A673 (cell line): Measurements from ENCODE around the gene SERTAD1. TPM values are rescaled to one million over a fixed set of nuclear protein-coding genes. Genes with fewer than 3 reads are reported as not detected.
A peak's percentile ranks its signal among the peaks of the same experiment; 100 is the strongest.
"Not testable (repeated sequence)": the region's sequence is repeated elsewhere in the genome, so short reads cannot be mapped to it uniquely, and the experiment has no call there.

Experiments used
- BruUV-seq: library from RNA; stranded (reverse); fragments of 400-500 nt; replicated peaks from 2 replicates; lab custom pipeline; 2021; lab: Mats Ljungman, UMichigan
- CTCF ChIA-PET: fragments of 300-600 bp; sonication (Branson Sonifier 250); formaldehyde crosslinking; loops from one replicate; lab custom pipeline; 2022; ENCODE audit warnings: antibody characterized with exemption; lab: Charles Lee
- POLR2A ChIA-PET: fragments of 300-600 bp; sonication (Branson Sonifier 250); formaldehyde crosslinking; loops from one replicate; lab custom pipeline; 2022; ENCODE audit warnings: antibody characterized with exemption; ENCODE audit not compliant: low non-redundant PET; lab: Charles Lee
- DNase-seq: peaks from one replicate; pipeline ENCODE4 v3.0.0-alpha.2; 2015; ENCODE audit warnings: low spot score
- H3K27ac ChIP-seq: fragments of 200-600 bp; sonication (generic); 2 replicates; pipeline ENCODE4 v1.5.1; 2016; ENCODE audit warnings: mixed run types, low read depth, mild to moderate bottlenecking, mixed read lengths, antibody characterized with exemption, low read length; ENCODE audit not compliant: poor library complexity, severe bottlenecking
- H3K27me3 ChIP-seq: fragments of 200-600 bp; sonication (generic); replicated peaks from 2 replicates; pipeline ENCODE4 v1.6.1; 2017; ENCODE audit warnings: mixed run types, low read depth, mild to moderate bottlenecking, mixed read lengths, antibody characterized with exemption, low read length; ENCODE audit not compliant: insufficient read depth, poor library complexity
- H3K36me3 ChIP-seq: fragments of 200-600 bp; sonication (generic); 2 replicates; pipeline ENCODE4 v1.6.1; 2016; ENCODE audit warnings: mixed run types, mild to moderate bottlenecking, mixed read lengths, antibody characterized with exemption, low read length; ENCODE audit not compliant: insufficient read depth, poor library complexity, severe bottlenecking
- H3K4me1 ChIP-seq: fragments of 200-600 bp; sonication (generic); 2 replicates; pipeline ENCODE4 v1.6.1; 2017; ENCODE audit warnings: mixed run types, mild to moderate bottlenecking, mixed read lengths, antibody characterized with exemption, low read length; ENCODE audit not compliant: insufficient read depth, poor library complexity, severe bottlenecking
- H3K4me3 ChIP-seq: fragments of 200-600 bp; sonication (generic); 2 replicates; pipeline ENCODE4 v1.5.1; 2016; ENCODE audit warnings: low read depth, mixed run types, mild to moderate bottlenecking, mixed read lengths, low read length; ENCODE audit not compliant: poor library complexity, severe bottlenecking
- H3K9me3 ChIP-seq: fragments of 200-600 bp; sonication (generic); 2 replicates; pipeline ENCODE4 v1.6.1; 2016; ENCODE audit warnings: mixed run types, low read depth, mild to moderate bottlenecking, mixed read lengths, antibody characterized with exemption, low read length; ENCODE audit not compliant: poor library complexity, severe bottlenecking
- EZH2 ChIP-seq: fragments of 200-600 bp; sonication (generic); IDR thresholded peaks from 2 replicates; pipeline ENCODE4 v1.6.1; 2017; ENCODE audit warnings: borderline replicate concordance, low read depth, mild to moderate bottlenecking, mixed read lengths, antibody characterized with exemption, low read length; ENCODE audit not compliant: poor library complexity, severe bottlenecking
- intact Hi-C: fragments of 100-400 bp; cut with micrococcal nuclease; formaldehyde crosslinking; loops from one replicate; pipeline ENCODE4 v1.10.0; 2022; ENCODE audit not compliant: unreplicated experiment
- total RNA-seq: library from RNA; stranded (reverse); gene quantifications from 2 replicates; pipeline ENCODE4 v1.2.3, GENCODE V29; 2021
- TF ChIP-seq, protein P1 (sequence below): fragments of 300-800, 200-600 bp; sonication (generic); conservative IDR thresholded peaks from 2 replicates; pipeline ENCODE4 v1.5.1; 2017; ENCODE audit warnings: low read depth, mild to moderate bottlenecking, antibody characterized with exemption, low read length, moderate library complexity, mixed read lengths

The SERTAD1 gene
- total RNA-seq, 1 experiment from 2014 or later: 16.5 TPM

DNA sequence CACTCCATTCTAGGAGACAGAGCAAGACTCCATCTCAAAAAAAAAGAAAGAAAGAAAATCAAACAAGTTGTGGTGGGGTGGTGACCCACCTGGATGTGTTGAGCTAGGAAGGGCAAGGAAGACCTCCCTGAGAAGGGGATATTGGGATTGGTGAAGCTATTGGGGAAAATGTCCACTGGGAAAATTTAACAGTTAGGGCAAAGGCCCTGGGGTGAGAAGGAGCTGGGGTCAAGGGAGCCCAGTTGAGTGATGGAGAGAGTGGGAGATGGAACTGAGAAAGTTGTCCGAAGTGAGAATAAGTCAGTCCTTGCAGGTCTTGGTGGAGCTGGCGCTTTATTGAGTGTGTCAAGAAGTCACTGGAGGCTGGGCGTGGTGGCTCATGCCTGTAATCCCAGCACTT lies 12.5 kb upstream of the SERTAD1 start:
- H3K27ac ChIP-seq: no peak overlapping the region
- no peaks in the 10 kb centered on the region for H3K27me3 ChIP-seq
- no peak overlapping the region for H3K4me3 ChIP-seq
- no peaks in the 10 kb centered on the region for H3K9me3 ChIP-seq
- H3K4me1 ChIP-seq: peaks cover 15% of the 10 kb centered on the region
- no peak for TF ChIP-seq EZH2
- TF ChIP-seq, protein P1, sequence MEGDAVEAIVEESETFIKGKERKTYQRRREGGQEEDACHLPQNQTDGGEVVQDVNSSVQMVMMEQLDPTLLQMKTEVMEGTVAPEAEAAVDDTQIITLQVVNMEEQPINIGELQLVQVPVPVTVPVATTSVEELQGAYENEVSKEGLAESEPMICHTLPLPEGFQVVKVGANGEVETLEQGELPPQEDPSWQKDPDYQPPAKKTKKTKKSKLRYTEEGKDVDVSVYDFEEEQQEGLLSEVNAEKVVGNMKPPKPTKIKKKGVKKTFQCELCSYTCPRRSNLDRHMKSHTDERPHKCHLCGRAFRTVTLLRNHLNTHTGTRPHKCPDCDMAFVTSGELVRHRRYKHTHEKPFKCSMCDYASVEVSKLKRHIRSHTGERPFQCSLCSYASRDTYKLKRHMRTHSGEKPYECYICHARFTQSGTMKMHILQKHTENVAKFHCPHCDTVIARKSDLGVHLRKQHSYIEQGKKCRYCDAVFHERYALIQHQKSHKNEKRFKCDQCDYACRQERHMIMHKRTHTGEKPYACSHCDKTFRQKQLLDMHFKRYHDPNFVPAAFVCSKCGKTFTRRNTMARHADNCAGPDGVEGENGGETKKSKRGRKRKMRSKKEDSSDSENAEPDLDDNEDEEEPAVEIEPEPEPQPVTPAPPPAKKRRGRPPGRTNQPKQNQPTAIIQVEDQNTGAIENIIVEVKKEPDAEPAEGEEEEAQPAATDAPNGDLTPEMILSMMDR: no peak
- DNase-seq: no peak
- intact Hi-C loops: no loop called here
- peaks cover 26% of the 10 kb centered on the region for H3K36me3 ChIP-seq
- POLR2A ChIA-PET: no interaction called here
- no TSS peak for BruUV-seq
- CTCF ChIA-PET: no interaction called here

DNA sequence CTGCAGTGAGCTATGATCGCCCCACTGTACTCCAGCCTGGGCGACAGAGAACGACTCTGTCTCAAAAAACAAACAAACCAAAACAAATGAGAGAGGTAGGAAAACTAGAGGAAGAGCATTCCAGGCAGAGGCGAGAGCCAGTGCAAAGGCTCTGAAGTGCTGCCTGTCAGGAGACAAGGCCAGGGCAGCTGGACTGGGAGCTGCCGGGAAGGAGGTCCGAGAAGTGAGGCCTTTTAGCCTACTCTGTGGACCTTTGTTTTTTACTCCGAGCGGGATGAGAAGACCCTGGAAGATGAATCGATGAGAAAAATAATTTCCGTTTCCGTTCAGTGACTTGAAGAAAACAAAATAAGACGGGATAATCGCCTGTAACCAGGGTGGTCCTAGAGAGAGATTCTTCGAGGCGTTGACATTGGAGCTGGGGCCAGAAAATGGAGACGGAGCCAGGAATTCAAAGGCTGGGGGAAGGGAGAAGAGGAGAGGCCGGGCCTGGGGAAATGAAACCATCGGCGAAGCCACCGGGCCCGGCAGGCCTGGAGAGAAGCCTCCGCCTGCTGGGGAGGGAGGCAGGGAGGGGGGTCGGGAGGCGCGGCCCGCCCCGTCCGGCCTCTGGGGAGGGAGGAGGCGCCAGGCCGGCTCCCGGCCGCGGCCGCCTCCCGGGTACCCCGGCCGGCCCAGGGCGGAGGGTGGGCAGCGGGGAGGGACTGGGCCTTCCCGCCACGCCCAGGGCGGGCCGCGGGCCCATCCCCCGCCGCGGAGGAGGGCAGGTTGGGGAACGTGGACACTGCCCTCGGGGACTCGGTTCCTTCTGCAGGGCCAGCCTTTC lies 7.8 kb upstream of the SERTAD1 start:
- CTCF ChIA-PET: interaction anchor here (0.6 kb wide), 1 partner anchor 30 kb away, joined by 4 read pairs; no protein-coding TSS in a partner anchor
- TSS peak; percentile 98 for BruUV-seq
- DNase-seq: peak; percentile 87
- Histone ChIP-seq H3K9me3 (no peaks in the 10 kb centered on the region), H3K27me3 (no peaks in the 10 kb centered on the region), H3K27ac (peak overlapping the region; percentile 87), H3K36me3 (no peaks in the 10 kb centered on the region), H3K4me3 (peak overlapping the region; percentile 40), H3K4me1 (peaks cover 11% of the 10 kb centered on the region)
- TF ChIP-seq, protein P1: no peak
- TF ChIP-seq EZH2: no peak
- POLR2A ChIA-PET: no interaction called here
- intact Hi-C loops: no loop called here

DNA sequence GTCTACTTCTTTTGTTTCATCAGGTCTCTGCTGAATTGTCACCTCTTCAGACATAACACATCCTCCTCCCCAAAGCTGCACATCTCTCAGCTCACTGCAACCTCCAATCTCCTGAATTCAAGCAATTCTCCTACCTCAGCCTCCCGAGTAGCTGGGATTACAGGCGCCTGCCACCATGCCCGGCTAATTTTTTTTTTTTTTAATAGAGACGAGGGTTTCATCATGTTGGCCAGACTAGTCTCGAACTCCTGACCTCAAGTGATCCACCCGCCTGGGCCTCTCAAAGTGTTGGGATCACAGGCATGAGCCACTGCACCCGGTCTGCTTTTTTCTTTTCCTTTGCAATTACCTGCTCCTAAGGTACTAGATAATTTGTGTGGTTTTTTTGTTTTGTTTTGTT lies 7.0 kb upstream of the SERTAD1 start:
- intact Hi-C loops, BruUV-seq, DNase-seq, H3K9me3 ChIP-seq, H3K36me3 ChIP-seq, H3K27me3 ChIP-seq: not testable (repeated sequence)
- peaks cover 11% of the 10 kb centered on the region for H3K4me1 ChIP-seq
- ChIA-PET POLR2A (interaction anchor here (0.7 kb wide), 1 partner anchor 24 kb away, joined by 3 read pairs; no protein-coding TSS in a partner anchor), CTCF (interaction anchor here (0.6 kb wide), 1 partner anchor 31 kb away, joined by 4 read pairs; no protein-coding TSS in a partner anchor)
- peak overlapping the region; percentile 87 for H3K27ac ChIP-seq
- peak overlapping the region; percentile 40 for H3K4me3 ChIP-seq
